Panc1 (cell line): ENCODE results near the gene ZDHHC19. TPM values are rescaled to one million over a fixed set of nuclear protein-coding genes. Genes with fewer than 3 reads are reported as not detected.

Experiments
- ATAC-seq: fragments of 200-7000 bp; cut with Tn5 transposase; 2 replicates; pipeline ENCODE4 v1.9.1; 2020; ENCODE audit warnings: mild to moderate bottlenecking, moderate library complexity
- BruUV-seq: library from RNA; stranded (reverse); fragments of 400-500 nt; replicated peaks from 2 replicates; lab custom pipeline; 2021; lab: Mats Ljungman, UMichigan
- CTCF ChIA-PET: fragments of 300-600 bp; sonication (Branson Sonifier 250); formaldehyde crosslinking; loops from one replicate; lab custom pipeline; 2022; ENCODE audit warnings: antibody characterized with exemption; lab: Charles Lee
- POLR2A ChIA-PET: fragments of 300-600 bp; sonication (Branson Sonifier 250); formaldehyde crosslinking; loops from one replicate; lab custom pipeline; 2022; ENCODE audit warnings: antibody characterized with exemption; lab: Charles Lee
- DNase-seq: peaks from one replicate; pipeline ENCODE4 v3.0.0-alpha.2; 2010; ENCODE audit warnings: low read depth, low spot score
- H3K27ac ChIP-seq: 2 replicates; pipeline ENCODE4 v1.5.1; 2011; ENCODE audit warnings: mild to moderate bottlenecking, low read length, inconsistent platforms
- H3K27me3 ChIP-seq: fragments of 200-500 bp; sonication (Bioruptor generic); 2 replicates; pipeline ENCODE4 v1.6.0; 2014; ENCODE audit warnings: low read length, inconsistent platforms; ENCODE audit not compliant: control insufficient read depth, insufficient read depth
- H3K36me3 ChIP-seq: fragments of 200-500 bp; sonication (Bioruptor generic); 2 replicates; pipeline ENCODE4 v1.5.1; 2014; ENCODE audit warnings: inconsistent platforms, mild to moderate bottlenecking, low read length, moderate library complexity; ENCODE audit not compliant: control insufficient read depth, insufficient read depth
- H3K4me1 ChIP-seq: 2 replicates; pipeline ENCODE4 v1.5.1; 2011; ENCODE audit warnings: inconsistent platforms, mild to moderate bottlenecking, low read length, moderate library complexity; ENCODE audit not compliant: control insufficient read depth, insufficient read depth
- H3K4me3 ChIP-seq, 2 experiments: 2 replicates each; pipeline ENCODE4 v1.5.1; 2011 to 2012; ENCODE audit warnings: low read depth in 2 of 2, low read length in 2 of 2, mild to moderate bottlenecking in 2 of 2, inconsistent platforms in 1 of 2, moderate library complexity in 1 of 2
- H3K9me3 ChIP-seq: fragments of 200-500 bp; sonication (Bioruptor generic); 2 replicates; pipeline ENCODE4 v1.5.1; 2014; ENCODE audit warnings: low read depth, mild to moderate bottlenecking, inconsistent platforms, low read length, moderate library complexity; ENCODE audit not compliant: control insufficient read depth, insufficient read depth
- CTCF ChIP-seq: fragments of 450-650 bp; IDR thresholded peaks from 2 replicates; pipeline ENCODE4 v1.5.1; 2017; ENCODE audit warnings: mild to moderate bottlenecking
- POLR2AphosphoS5 ChIP-seq: IDR thresholded peaks from 2 replicates; pipeline ENCODE4 v1.6.1; 2012; ENCODE audit warnings: mild to moderate bottlenecking, low read depth, low read length, moderate library complexity
- REST ChIP-seq, 2 experiments: IDR thresholded peaks; 2 replicates each; pipeline ENCODE4 v1.6.1; 2011 to 2012; ENCODE audit warnings: low read depth in 2 of 2, control low read depth in 1 of 2, low read length in 1 of 2, mild to moderate bottlenecking in 1 of 2, moderate library complexity in 1 of 2; ENCODE audit not compliant: insufficient read depth in 1 of 2
- SIN3A ChIP-seq: IDR thresholded peaks from 2 replicates; pipeline ENCODE4 v1.6.1; 2012; ENCODE audit warnings: low read depth, mild to moderate bottlenecking, low read length, moderate library complexity, borderline replicate concordance; ENCODE audit not compliant: insufficient read depth
- TCF7L2 ChIP-seq: IDR thresholded peaks from 2 replicates; pipeline ENCODE4 v1.6.1; 2011; ENCODE audit warnings: mild to moderate bottlenecking, low read depth, low read length, inconsistent platforms
- in situ Hi-C: cut with HindIII; loops from 2 replicates; pipeline ENCODE4 v1.10.0; 2016; ENCODE audit warnings: low sequenced_read_pairs, low pct_unique_long_range_greater_than_20kb
- intact Hi-C: fragments of 100-400 bp; cut with micrococcal nuclease; formaldehyde crosslinking; loops from one replicate; pipeline ENCODE4 v1.10.0; 2022; ENCODE audit not compliant: unreplicated experiment
- total RNA-seq: library from RNA; stranded (reverse); gene quantifications from one replicate; pipeline ENCODE4 v1.2.1, GENCODE V29; 2021; ENCODE audit not compliant: unreplicated experiment

ZDHHC19 gene
- total RNA-seq, 1 experiment from 2014 or later, result 0.33 TPM

GRCh38 chr3:196150481-196150880 lies 60.7 kb downstream of the ZDHHC19 start:
- TF ChIP-seq POLR2AphosphoS5 (no peak), TCF7L2 (no peak), CTCF (no peak), SIN3A (no peak), REST (IDR thresholded peaks at IDR 0.05; ENCODE audit: insufficient read depth in 1 of 2, low read depth in 2 of 2, low read length in 1 of 2) (no peak)
- CTCF ChIA-PET, result no interaction called here
- Histone ChIP-seq H3K4me3 (no peak overlapping the region), H3K27me3 (no peaks in the 10 kb centered on the region), H3K36me3 (no peaks in the 10 kb centered on the region), H3K9me3 (no peaks in the 10 kb centered on the region), H3K4me1 (no peaks in the 10 kb centered on the region), H3K27ac (no peak overlapping the region)
- ATAC-seq, result no peak
- no TSS peak for BruUV-seq
- intact Hi-C loops, result no loop called here
- no peak for DNase-seq
- in situ Hi-C loops, result no loop called here
- POLR2A ChIA-PET, result no interaction called here

- in situ Hi-C loops, result no loop called here
- no peak overlapping the region for H3K27ac ChIP-seq
- ChIA-PET CTCF (interaction anchor here (0.6 kb wide), 1 partner anchor 77 kb away, joined by 11 read pairs; no protein-coding TSS in a partner anchor), POLR2A (no interaction called here)
- H3K9me3 ChIP-seq, result no peaks in the 10 kb centered on the region
- TF ChIP-seq CTCF, result no peak
- no peak for TF ChIP-seq POLR2AphosphoS5
- TF ChIP-seq REST (IDR thresholded peaks at IDR 0.05; ENCODE audit: insufficient read depth in 1 of 2, low read depth in 2 of 2, low read length in 1 of 2), result no peak
- TF ChIP-seq SIN3A, result no peak
- TF ChIP-seq TCF7L2, result no peak
- no peak overlapping the region for H3K4me3 ChIP-seq
- no TSS peak for BruUV-seq
- H3K36me3 ChIP-seq, result no peaks in the 10 kb centered on the region
- H3K27me3 ChIP-seq, result no peaks in the 10 kb centered on the region
- H3K4me1 ChIP-seq, result no peaks in the 10 kb centered on the region
- DNase-seq (no peak), ATAC-seq (no peak)
- intact Hi-C loops, result no loop called here
These were observed 61.3 kb downstream of the ZDHHC19 start for GRCh38 chr3:196149831-196150301.
